BJ (cell line): Measurements from ENCODE around the gene SHB. TPM values are rescaled to one million over a fixed set of nuclear protein-coding genes. Genes with fewer than 3 reads are reported as not detected.
"Not testable (repeated sequence)": the region's sequence is repeated elsewhere in the genome, so short reads cannot be mapped to it uniquely, and the experiment has no call there.

Experiments used
- CTCF ChIA-PET: fragments of 350-600 bp; formaldehyde crosslinking; extraction: SDS; loops from one replicate; lab custom pipeline; 2021; ENCODE audit warnings: antibody characterized with exemption, inconsistent platforms; lab: Yijun Ruan, JAX
- POLR2A ChIA-PET: fragments of 300-600 bp; sonication (Branson Sonifier 250); formaldehyde crosslinking; extraction: SDS; loops from one replicate; lab custom pipeline; 2021; ENCODE audit warnings: antibody characterized with exemption; lab: Charles Lee
- DNase-seq: peaks from one replicate; pipeline ENCODE4 v3.0.0-alpha.2; 2011; ENCODE audit warnings: low read depth
- H3K27me3 ChIP-seq: 2 replicates; pipeline ENCODE4 v1.6.0; 2011; ENCODE audit warnings: low read length; ENCODE audit not compliant: control insufficient read depth, insufficient read depth
- H3K36me3 ChIP-seq: 2 replicates; pipeline ENCODE4 v1.5.1; 2011; ENCODE audit warnings: low read length; ENCODE audit not compliant: control insufficient read depth, insufficient read depth
- H3K4me3 ChIP-seq: 2 replicates; pipeline ENCODE4 v1.5.1; 2011; ENCODE audit warnings: low read depth, mild to moderate bottlenecking, control low read depth, low read length
- polyA plus RNA-seq: library from polyadenylated mRNA; depleted of rRNA; stranded (reverse); fragments of >200 nt; gene quantifications from 2 replicates; pipeline ENCODE4 v1.2.3, GENCODE V29; 2011
- TF ChIP-seq, protein P1 (sequence below): IDR thresholded peaks from 2 replicates; pipeline ENCODE4 v1.5.1; 2011; ENCODE audit warnings: low read depth, mild to moderate bottlenecking, control low read depth, inconsistent platforms, low read length, moderate library complexity; ENCODE audit not compliant: insufficient read depth

SHB gene
- polyA plus RNA-seq, 1 experiment, result 18.6 TPM

DNA sequence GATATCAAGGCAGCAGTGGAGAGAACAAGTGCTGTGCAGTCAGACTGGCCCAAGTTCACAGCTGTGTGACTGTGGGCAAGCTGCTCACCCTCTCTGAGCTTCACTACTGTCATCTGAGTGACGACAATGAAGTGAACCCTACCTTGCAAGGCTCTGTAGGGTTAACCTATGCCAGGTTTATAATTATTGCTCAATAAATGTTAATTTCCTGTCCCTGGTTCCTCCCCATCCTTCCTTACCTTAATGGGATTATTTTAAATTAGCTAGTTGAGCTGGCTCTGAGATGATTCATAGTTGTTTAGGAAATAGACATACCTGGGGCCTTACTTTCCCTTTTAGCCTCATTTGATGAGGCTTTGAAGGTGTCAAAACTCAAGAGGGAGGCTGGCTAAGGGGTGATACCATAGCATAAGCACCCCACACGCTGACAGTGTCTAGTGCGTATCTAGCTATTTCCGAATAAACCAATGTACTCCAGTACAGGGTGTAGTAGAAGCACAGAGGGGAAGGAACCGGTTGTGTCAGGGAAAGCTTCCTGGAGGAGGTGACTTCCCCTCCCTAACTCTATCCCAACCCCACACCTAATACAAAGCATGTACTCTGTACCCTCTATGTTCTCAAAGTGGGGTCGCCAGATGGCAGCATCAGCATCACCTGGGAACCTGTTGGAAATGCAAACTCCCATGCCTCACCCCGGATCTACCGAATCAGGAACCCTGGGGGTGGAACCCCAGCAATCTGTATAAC, 101.8 kb downstream of the SHB start:
- POLR2A ChIA-PET, result no interaction called here
- CTCF ChIA-PET, result interaction anchor here (1.3 to 1.6 kb wide), 2 partner anchors 15 to 54 kb away, joined by 4 to 5 read pairs; no protein-coding TSS in a partner anchor
- no peak for DNase-seq
- Histone ChIP-seq H3K4me3 (no peak overlapping the region), H3K36me3 (no peaks in the 10 kb centered on the region; the same call in none of the 2 replicates), H3K27me3 (no peaks in the 10 kb centered on the region)
- TF ChIP-seq, protein P1, sequence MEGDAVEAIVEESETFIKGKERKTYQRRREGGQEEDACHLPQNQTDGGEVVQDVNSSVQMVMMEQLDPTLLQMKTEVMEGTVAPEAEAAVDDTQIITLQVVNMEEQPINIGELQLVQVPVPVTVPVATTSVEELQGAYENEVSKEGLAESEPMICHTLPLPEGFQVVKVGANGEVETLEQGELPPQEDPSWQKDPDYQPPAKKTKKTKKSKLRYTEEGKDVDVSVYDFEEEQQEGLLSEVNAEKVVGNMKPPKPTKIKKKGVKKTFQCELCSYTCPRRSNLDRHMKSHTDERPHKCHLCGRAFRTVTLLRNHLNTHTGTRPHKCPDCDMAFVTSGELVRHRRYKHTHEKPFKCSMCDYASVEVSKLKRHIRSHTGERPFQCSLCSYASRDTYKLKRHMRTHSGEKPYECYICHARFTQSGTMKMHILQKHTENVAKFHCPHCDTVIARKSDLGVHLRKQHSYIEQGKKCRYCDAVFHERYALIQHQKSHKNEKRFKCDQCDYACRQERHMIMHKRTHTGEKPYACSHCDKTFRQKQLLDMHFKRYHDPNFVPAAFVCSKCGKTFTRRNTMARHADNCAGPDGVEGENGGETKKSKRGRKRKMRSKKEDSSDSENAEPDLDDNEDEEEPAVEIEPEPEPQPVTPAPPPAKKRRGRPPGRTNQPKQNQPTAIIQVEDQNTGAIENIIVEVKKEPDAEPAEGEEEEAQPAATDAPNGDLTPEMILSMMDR, result no peak

DNA sequence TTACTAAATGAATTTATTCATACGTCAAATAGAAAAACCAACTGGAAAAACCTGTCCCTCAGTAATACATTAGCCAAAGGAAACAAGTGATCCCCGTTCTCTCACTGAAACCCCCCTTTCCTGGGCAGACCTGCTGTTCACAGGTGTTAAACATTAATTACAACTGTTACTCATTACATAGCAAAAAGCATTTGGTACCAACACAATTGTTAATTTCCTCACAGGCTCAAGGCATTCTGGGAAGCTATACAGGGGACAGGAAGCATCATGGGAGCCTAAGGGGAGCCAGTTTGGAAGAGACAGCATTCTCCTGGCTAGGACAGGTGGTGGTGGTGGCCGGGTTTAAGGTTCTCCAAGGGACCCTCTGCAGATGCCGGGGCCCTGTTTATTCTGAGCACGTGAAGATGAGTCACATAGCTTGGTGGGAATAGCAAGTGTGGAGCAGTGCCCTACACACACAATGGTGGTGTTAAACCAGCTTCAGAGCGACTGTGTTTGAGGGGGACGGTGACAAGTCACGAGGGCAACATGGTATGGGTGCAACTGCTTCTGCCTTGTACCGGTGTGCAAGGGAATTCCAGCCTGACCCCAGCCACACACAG, 102.5 kb downstream of the SHB start:
- CTCF ChIA-PET, result interaction anchor here (1.3 to 1.6 kb wide), 2 partner anchors 15 to 53 kb away, joined by 4 to 5 read pairs; no protein-coding TSS in a partner anchor
- Histone ChIP-seq H3K27me3 (no peaks in the 10 kb centered on the region), H3K36me3 (no peaks in the 10 kb centered on the region; the same call in none of the 2 replicates), H3K4me3 (no peak overlapping the region)
- no peak for DNase-seq
- POLR2A ChIA-PET, result no interaction called here
- TF ChIP-seq, protein P1, result no peak

DNA sequence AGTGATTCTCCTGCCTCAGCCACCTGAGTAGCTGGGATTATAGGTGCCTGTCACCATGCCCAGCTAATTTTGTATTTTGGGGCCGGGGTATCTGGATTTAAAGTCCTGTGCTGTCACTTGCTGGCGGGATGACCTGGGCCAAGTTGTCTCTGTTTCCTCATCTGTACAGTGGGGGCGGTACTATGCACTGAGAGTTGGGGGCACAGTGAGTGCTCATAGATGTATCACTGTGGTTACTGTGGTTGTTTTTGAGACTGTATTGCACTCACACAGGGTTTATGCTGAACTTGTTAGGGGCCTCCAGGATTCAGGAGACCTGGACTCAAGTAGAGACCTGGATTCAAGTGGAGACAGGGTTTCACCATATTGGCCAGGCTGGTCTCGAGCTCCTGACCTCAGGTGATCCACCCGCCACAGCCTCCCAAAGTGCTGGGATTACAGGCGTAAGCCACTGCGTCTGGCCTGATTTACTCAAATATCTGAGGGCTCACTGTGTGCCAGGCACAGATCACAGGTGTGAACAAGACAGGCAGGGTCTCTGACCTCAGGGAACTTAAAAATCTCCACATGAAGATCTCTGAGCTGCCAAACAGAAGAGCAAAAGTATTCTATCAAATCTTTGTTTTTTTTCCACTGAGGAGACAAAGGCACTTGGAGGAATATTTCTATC, 103.2 kb downstream of the SHB start:
- H3K36me3 ChIP-seq, H3K27me3 ChIP-seq, POLR2A ChIA-PET, H3K4me3 ChIP-seq, DNase-seq: not testable (repeated sequence)
- CTCF ChIA-PET, result interaction anchor here (1.3 to 1.6 kb wide), 2 partner anchors 14 to 52 kb away, joined by 4 to 5 read pairs; no protein-coding TSS in a partner anchor

DNA sequence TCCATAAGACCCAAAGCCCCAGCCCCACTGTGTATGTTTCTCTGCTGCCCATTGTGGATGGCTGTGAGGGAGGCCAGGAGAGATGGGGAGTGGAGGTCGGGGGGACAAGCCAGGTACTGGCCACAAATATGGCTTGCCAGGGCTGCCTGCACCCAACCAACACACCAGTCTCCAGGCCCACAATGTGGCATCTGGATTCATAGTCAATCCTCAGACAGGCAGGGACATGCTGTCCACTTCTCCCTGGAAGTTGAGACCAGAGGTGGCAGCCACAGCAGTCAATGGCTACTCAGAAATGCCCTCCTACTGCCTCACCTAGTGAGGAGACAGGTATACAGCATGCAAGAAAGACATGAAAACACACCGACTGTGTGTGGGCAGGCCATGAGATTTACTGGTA, 103.9 kb downstream of the SHB start:
- Histone ChIP-seq H3K27me3 (no peaks in the 10 kb centered on the region), H3K4me3 (no peak overlapping the region), H3K36me3 (no peaks in the 10 kb centered on the region; the same call in 1 of the 2 replicates)
- CTCF ChIA-PET, result no interaction called here
- no peak for DNase-seq
- POLR2A ChIA-PET, result no interaction called here
- TF ChIP-seq, protein P1, result no peak

DNA sequence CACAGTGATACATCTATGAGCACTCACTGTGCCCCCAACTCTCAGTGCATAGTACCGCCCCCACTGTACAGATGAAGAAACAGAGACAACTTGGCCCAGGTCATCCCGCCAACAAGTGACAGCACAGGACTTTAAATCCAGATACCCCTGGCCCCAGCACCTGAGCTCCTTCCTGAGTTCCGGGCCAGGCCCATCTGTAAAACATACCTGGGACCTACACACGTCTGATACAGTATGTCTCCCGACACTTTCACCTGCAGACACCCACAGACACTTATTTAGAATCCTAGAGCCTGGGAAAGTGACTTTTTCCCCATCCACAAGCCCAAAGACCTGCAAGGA, 104.3 kb downstream of the SHB start:
- ChIA-PET POLR2A (no interaction called here), CTCF (no interaction called here)
- no peak for DNase-seq
- no peaks in the 10 kb centered on the region for H3K27me3 ChIP-seq
- no peak overlapping the region for H3K4me3 ChIP-seq
- TF ChIP-seq, protein P1, result no peak
- H3K36me3 ChIP-seq, result no peaks in the 10 kb centered on the region; the same call in 1 of the 2 replicates
